ENCODE data around the gene FGF3. TPM values are rescaled to one million over a fixed set of nuclear protein-coding genes. Genes with fewer than 3 reads are reported as not detected.
"Not testable (repeated sequence)": the region's sequence is repeated elsewhere in the genome, so short reads cannot be mapped to it uniquely, and the experiment has no call there.

The FGF3 gene
- total RNA-seq, 1 donor from 2014 or later = not detected

- no peak for TF ChIP-seq CTCF (conservative IDR thresholded peaks at IDR 0.05)
- Mint-ChIP-seq H3K27me3 (ENCODE audit: low read depth) (peaks cover 62% of the 10 kb centered on the region), H3K4me1 (no peaks in the 10 kb centered on the region), H3K4me3 (no peak overlapping the region), H3K36me3 (ENCODE audit: low read depth) (no peaks in the 10 kb centered on the region), H3K9me3 (no peaks in the 10 kb centered on the region), H3K27ac (ENCODE audit: unreplicated experiment) (no peak overlapping the region)
- no peak for DNase-seq (ENCODE audit: low read depth, low spot score)
Measured at GRCh38 chr11:69770540-69770939, 48.7 kb downstream of the FGF3 start.

GRCh38 chr11:69765498-69765995 lies 53.7 kb downstream of the FGF3 start:
- peaks cover 25% of the 10 kb centered on the region for H3K27me3 Mint-ChIP-seq (ENCODE audit: low read depth)
- H3K9me3 Mint-ChIP-seq = no peaks in the 10 kb centered on the region
- no peaks in the 10 kb centered on the region for H3K4me1 Mint-ChIP-seq
- no peaks in the 10 kb centered on the region for H3K36me3 Mint-ChIP-seq (ENCODE audit: low read depth)
- no peak overlapping the region for H3K27ac Mint-ChIP-seq (ENCODE audit: unreplicated experiment)
- H3K4me3 Mint-ChIP-seq = no peak overlapping the region
- no peak for TF ChIP-seq CTCF (conservative IDR thresholded peaks at IDR 0.05)
- DNase-seq (ENCODE audit: low read depth, low spot score) = no peak

- H3K4me1 Mint-ChIP-seq; H3K27ac Mint-ChIP-seq (ENCODE audit: unreplicated experiment); DNase-seq (ENCODE audit: low read depth, low spot score); H3K4me3 Mint-ChIP-seq; H3K36me3 Mint-ChIP-seq (ENCODE audit: low read depth); H3K9me3 Mint-ChIP-seq: not testable (repeated sequence)
- H3K27me3 Mint-ChIP-seq (ENCODE audit: low read depth) = peaks cover 24% of the 10 kb centered on the region
Measured at GRCh38 chr11:69764918-69765317, 54.3 kb downstream of the FGF3 start.

DNA sequence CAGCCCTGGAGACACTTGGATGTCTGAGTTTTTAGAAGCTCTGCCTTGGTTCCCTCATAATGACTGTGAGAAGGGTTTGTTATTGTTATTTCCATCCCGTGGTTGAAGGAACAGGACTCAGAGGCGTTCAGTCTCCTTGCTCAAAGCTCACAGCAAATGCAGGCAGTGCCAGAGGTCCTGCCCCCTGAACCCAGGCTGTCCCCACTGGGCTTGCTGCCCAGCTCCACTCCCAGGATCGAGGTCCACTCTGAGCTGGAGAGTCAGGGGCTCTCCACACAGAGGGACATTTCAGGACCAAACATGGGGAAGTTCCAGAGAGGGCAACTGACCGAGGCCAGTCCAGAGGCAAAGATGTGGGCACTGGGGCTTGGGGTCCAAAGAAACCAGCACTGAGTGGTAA lies 58.9 kb downstream of the FGF3 start:
- Mint-ChIP-seq H3K9me3 (peaks cover 4% of the 10 kb centered on the region), H3K27me3 (ENCODE audit: low read depth) (no peaks in the 10 kb centered on the region), H3K4me3 (no peak overlapping the region), H3K4me1 (no peaks in the 10 kb centered on the region), H3K27ac (ENCODE audit: unreplicated experiment) (no peak overlapping the region), H3K36me3 (ENCODE audit: low read depth) (peaks cover 3% of the 10 kb centered on the region)
- no peak for TF ChIP-seq CTCF (conservative IDR thresholded peaks at IDR 0.05)
- DNase-seq (ENCODE audit: low read depth, low spot score) = no peak

Other genes starting within 250 kb of the FGF3 start
- gene CCND1, start 178.3 kb downstream of the FGF3 start, total RNA-seq = 344 and 350 TPM in 2 replicates
- gene LTO1, start 144.1 kb downstream of the FGF3 start, total RNA-seq = 24.7 and 26.6 TPM in 2 replicates
- gene FGF19, start 115.4 kb downstream of the FGF3 start, total RNA-seq = 0.21 and 0.34 TPM in 2 replicates
- gene FGF4, start 44.1 kb downstream of the FGF3 start, total RNA-seq = not detected in 2 replicates

Data from neural crest cell (in vitro differentiated cells).